Measurements from ENCODE around the gene CSAD. TPM values are rescaled to one million over a fixed set of nuclear protein-coding genes. Genes with fewer than 3 reads are reported as not detected.

The CSAD gene
- total and polyA plus RNA-seq, 2 donors (not counting 1 experiment from before 2014, with no cell fraction given), result 57.0 to 64.6 TPM

- Mint-ChIP-seq H3K4me3 (no peak overlapping the region), H3K27ac (peak overlapping the region; percentile 46), H3K9me3 (ENCODE audit: insufficient read depth) (no peaks in the 10 kb centered on the region), H3K27me3 (no peaks in the 10 kb centered on the region), H3K4me1 (peaks cover 70% of the 10 kb centered on the region)
- H3K4me2 ChIP-seq (replicated peaks; ENCODE audit: low read depth, low read length, poor library complexity, severe bottlenecking), result peak overlapping the region; percentile 36
- no peak overlapping the region for H3K4me3 ChIP-seq (ENCODE audit: control extremely low read depth in 1 of 5, extremely low read depth in 1 of 5, insufficient read depth in 1 of 5, low read depth in 2 of 5, low read length in 4 of 5)
- no peak overlapping the region for H3K9ac ChIP-seq (ENCODE audit: low read length)
- ChIA-PET CTCF (interaction anchor here (0.5 to 17.1 kb wide), 35 partner anchors 10 to 296 kb away, joined by 3 to 721 read pairs (median 5); partner anchors contain the start of genes AAAS, CSAD, ESPL1 and ITGB7), POLR2A (interaction anchor here (0.8 to 1.3 kb wide), 2 partner anchors 54 to 76 kb away, joined by 3 to 5 read pairs; partner anchors contain the start of gene ESPL1)
- no peaks in the 10 kb centered on the region for H3K27me3 ChIP-seq (replicated peaks in 1 of 4; ENCODE audit: control extremely low read depth in 1 of 4, control insufficient read depth in 3 of 4, insufficient read depth in 4 of 4, low read length in 3 of 4)
- H3K9me3 ChIP-seq (ENCODE audit: control extremely low read depth in 1 of 3, control insufficient read depth in 2 of 3, insufficient read depth in 1 of 3, low read length in 2 of 3), result no peaks in the 10 kb centered on the region
- H3K4me1 ChIP-seq (ENCODE audit: control insufficient read depth in 2 of 2, insufficient read depth in 2 of 2, low read length in 2 of 2), result peaks cover 57 to 65% of the 10 kb centered on the region in 2 donors
- intact Hi-C loops (cut with micrococcal nuclease), result loop anchor here (1.0 to 2.0 kb wide), 3 partner anchors 55 to 132 kb away; partner anchors contain the start of gene ESPL1
- TF ChIP-seq CTCF (IDR thresholded peaks at IDR 0.05) (peak; percentile 97), EZH2 (IDR thresholded peaks at IDR 0.05; ENCODE audit: borderline replicate concordance, insufficient read depth, low read depth, low read length, poor library complexity, severe bottlenecking) (no peak)
- 21% methylated on average over 14 of the region's 14 CpGs for WGBS (ENCODE audit: insufficient coverage)
- ATAC-seq (ENCODE audit: low read depth), result peak; percentile 65
- peaks cover 0 to 17% of the 10 kb centered on the region in 2 experiments for H3K36me3 ChIP-seq (replicated peaks in 1 of 2; ENCODE audit: control extremely low read depth in 1 of 2, control insufficient read depth in 1 of 2, extremely low read depth in 1 of 2, insufficient read depth in 2 of 2, low read length in 1 of 2)
- no peak overlapping the region for H3K27ac ChIP-seq (ENCODE audit: low read length in 2 of 2)
- no peak overlapping the region for H2AFZ ChIP-seq (ENCODE audit: insufficient read depth, low read depth, low read length, poor library complexity, severe bottlenecking)
- peak; percentile 87 for DNase-seq
- H3K79me2 ChIP-seq (ENCODE audit: control insufficient read depth, insufficient read depth, low read length), result peaks cover 25% of the 10 kb centered on the region
- H4K20me1 ChIP-seq (ENCODE audit: control insufficient read depth, insufficient read depth, low read length, poor library complexity, severe bottlenecking), result no peaks in the 10 kb centered on the region
Observed at GRCh38 chr12:53213348-53213747, 32.6 kb upstream of the CSAD start.

- ChIA-PET CTCF (interaction anchor here (0.5 to 17.1 kb wide), 27 partner anchors 10 to 296 kb away, joined by 3 to 721 read pairs (median 9); partner anchors contain the start of genes AAAS, CSAD, ESPL1 and ITGB7), POLR2A (interaction anchor here (0.8 kb wide), 1 partner anchor 55 kb away, joined by 3 read pairs; the partner anchor contains the start of gene ESPL1)
- no peak overlapping the region for H3K4me2 ChIP-seq (replicated peaks; ENCODE audit: low read depth, low read length, poor library complexity, severe bottlenecking)
- H3K4me3 ChIP-seq (ENCODE audit: control extremely low read depth in 1 of 5, extremely low read depth in 1 of 5, insufficient read depth in 1 of 5, low read depth in 2 of 5, low read length in 4 of 5), result no peak overlapping the region
- H2AFZ ChIP-seq (ENCODE audit: insufficient read depth, low read depth, low read length, poor library complexity, severe bottlenecking), result no peak overlapping the region
- H3K27me3 ChIP-seq (replicated peaks in 1 of 4; ENCODE audit: control extremely low read depth in 1 of 4, control insufficient read depth in 3 of 4, insufficient read depth in 4 of 4, low read length in 3 of 4), result no peaks in the 10 kb centered on the region
- Mint-ChIP-seq H3K27me3 (no peaks in the 10 kb centered on the region), H3K9me3 (ENCODE audit: insufficient read depth) (no peaks in the 10 kb centered on the region), H3K4me1 (peaks cover 71% of the 10 kb centered on the region), H3K4me3 (no peak overlapping the region), H3K27ac (no peak overlapping the region)
- TF ChIP-seq CTCF (IDR thresholded peaks at IDR 0.05) (no peak), EZH2 (IDR thresholded peaks at IDR 0.05; ENCODE audit: borderline replicate concordance, insufficient read depth, low read depth, low read length, poor library complexity, severe bottlenecking) (no peak)
- intact Hi-C loops (cut with micrococcal nuclease), result loop anchor here (1.0 to 2.0 kb wide), 3 partner anchors 55 to 132 kb away; partner anchors contain the start of gene ESPL1
- no peaks in the 10 kb centered on the region for H4K20me1 ChIP-seq (ENCODE audit: control insufficient read depth, insufficient read depth, low read length, poor library complexity, severe bottlenecking)
- H3K9ac ChIP-seq (ENCODE audit: low read length), result no peak overlapping the region
- DNase-seq, result no peak
- peaks cover 29% of the 10 kb centered on the region for H3K79me2 ChIP-seq (ENCODE audit: control insufficient read depth, insufficient read depth, low read length)
- no peak for ATAC-seq (ENCODE audit: low read depth)
- no peak overlapping the region for H3K27ac ChIP-seq (ENCODE audit: low read length in 2 of 2)
- WGBS (ENCODE audit: insufficient coverage), result 63% methylated on average over 12 of the region's 12 CpGs
- no peaks in the 10 kb centered on the region for H3K9me3 ChIP-seq (ENCODE audit: control extremely low read depth in 1 of 3, control insufficient read depth in 2 of 3, insufficient read depth in 1 of 3, low read length in 2 of 3)
- H3K4me1 ChIP-seq (ENCODE audit: control insufficient read depth in 2 of 2, insufficient read depth in 2 of 2, low read length in 2 of 2), result peaks cover 57 to 66% of the 10 kb centered on the region in 2 donors
- peaks cover 0 to 17% of the 10 kb centered on the region in 2 experiments for H3K36me3 ChIP-seq (replicated peaks in 1 of 2; ENCODE audit: control extremely low read depth in 1 of 2, control insufficient read depth in 1 of 2, extremely low read depth in 1 of 2, insufficient read depth in 2 of 2, low read length in 1 of 2)
Observed at GRCh38 chr12:53212931-53213330, 32.2 kb upstream of the CSAD start.
